Sigmoid colon (tissue), 7 donors: ENCODE data around the gene B3GNT5. TPM values are rescaled to one million over a fixed set of nuclear protein-coding genes. Genes with fewer than 3 reads are reported as not detected.
A peak's percentile ranks its signal among the peaks of the same experiment; 100 is the strongest.

Experiments
- DNase-seq: peaks from one replicate; pipeline ENCODE4 v3.0.0-alpha.2; 2019
- H3K27ac ChIP-seq, 4 donors: fragments of 200-600 bp; sonication (generic); one replicate each; pipeline ENCODE4 v1.5.1; 2016 to 2019; ENCODE audit warnings: mild to moderate bottlenecking in 1 of 4
- H3K27me3 ChIP-seq, 3 donors: fragments of 200-600 bp; sonication (generic); one replicate each; pipeline ENCODE4 v1.5.1; 2019; ENCODE audit warnings: mild to moderate bottlenecking in 1 of 3
- H3K36me3 ChIP-seq, 4 donors: fragments of 200-600 bp; sonication (generic); one replicate each; pipeline ENCODE4 v1.5.1; 2016 to 2019
- H3K4me1 ChIP-seq, 4 donors: fragments of 200-600 bp; sonication (generic); one replicate each; pipeline ENCODE4 v1.5.1; 2017 to 2019
- H3K4me3 ChIP-seq, 4 donors: fragments of 200-600 bp; sonication (generic); one replicate each; pipeline ENCODE4 v1.5.1; 2017 to 2019; ENCODE audit warnings: mild to moderate bottlenecking in 2 of 4, moderate library complexity in 1 of 4
- H3K9me3 ChIP-seq, 4 donors: fragments of 200-600 bp in 3 of 4; sonication (generic) in 3 of 4; one replicate each; pipeline versions ENCODE4 v1.5.1 to v1.6.1; 2013 to 2019
- CTCF ChIP-seq, 4 experiments: fragments of 450-650 bp in 3 of 4; fragments of 200-600 bp in 1 of 4; IDR thresholded peaks; one replicate each; pipeline ENCODE4 v1.5.1; 2016 to 2019; ENCODE audit warnings: antibody characterized with exemption in 4 of 4, mild to moderate bottlenecking in 3 of 4, moderate library complexity in 2 of 4
- EP300 ChIP-seq, 4 donors: sonication (generic); formaldehyde crosslinking; IDR thresholded peaks; one replicate each; pipeline ENCODE4 v1.6.1; 2017; ENCODE audit warnings: antibody characterized with exemption in 4 of 4
- POLR2A ChIP-seq, 2 donors: fragments of 450-650 bp; IDR thresholded peaks; one replicate each; pipeline ENCODE4 v1.6.1; 2016; ENCODE audit warnings: antibody characterized with exemption in 2 of 2, mild to moderate bottlenecking in 2 of 2, moderate library complexity in 2 of 2
- POLR2AphosphoS5 ChIP-seq, 4 donors: sonication (generic); formaldehyde crosslinking; IDR thresholded peaks; one replicate each; pipeline ENCODE4 v1.6.1; 2017; ENCODE audit warnings: antibody characterized with exemption in 4 of 4
- WGBS, 2 donors: extraction: QIAGEN DNeasy Blood & Tissue Kit; methylation state at CpG; one replicate each; pipeline ENCODE4 v1.1.7; 2013; 5-methylcytosine and 5-hydroxymethylcytosine counted together
- intact Hi-C: fragments of 100-400 bp; cut with DNase I; formaldehyde crosslinking; loops from one replicate; pipeline ENCODE4 v1.15.1; 2023
- polyA plus RNA-seq, 3 donors: library from polyadenylated mRNA; stranded (reverse); fragments of 200-250 nt; gene quantifications; one replicate each; pipeline ENCODE4 v1.2.3, GENCODE V29; 2013
- total RNA-seq, 4 donors: library from RNA; depleted of rRNA; stranded (reverse); fragments of >200 nt; gene quantifications; one replicate each; pipeline ENCODE4 v1.1.0, GENCODE V29; 2016
- donor health status: healthy with polysubstance abuse.
- donor health status: Bipolar disorder and iron deficiency.
- donor health status: healthy.

Gene B3GNT5
- total and polyA plus RNA-seq, 7 donors, result 2.2 to 29.6 (median 4.2) TPM

- TF ChIP-seq POLR2AphosphoS5 (IDR thresholded peaks at IDR 0.05) (no peak), EP300 (IDR thresholded peaks at IDR 0.05) (no peak), CTCF (IDR thresholded peaks at IDR 0.05) (no peak), POLR2A (IDR thresholded peaks at IDR 0.05) (no peak)
- no peaks in the 10 kb centered on the region for H3K27me3 ChIP-seq
Measured at GRCh38 chr3:183260167-183260904, 7.3 kb downstream of the B3GNT5 start.

GRCh38 chr3:183261151-183261724, 8.2 kb downstream of the B3GNT5 start:
- Histone ChIP-seq H3K4me3 (no peak overlapping the region), H3K27ac (no peak overlapping the region), H3K36me3 (no peaks in the 10 kb centered on the region), H3K4me1 (peaks cover 0 to 10% (median 2%) of the 10 kb centered on the region in 4 donors), H3K9me3 (no peaks in the 10 kb centered on the region), H3K27me3 (no peaks in the 10 kb centered on the region)
- DNase-seq, result no peak
- TF ChIP-seq POLR2A (IDR thresholded peaks at IDR 0.05), result no peak
- no peak for TF ChIP-seq CTCF (IDR thresholded peaks at IDR 0.05)
- no peak for TF ChIP-seq POLR2AphosphoS5 (IDR thresholded peaks at IDR 0.05)
- TF ChIP-seq EP300 (IDR thresholded peaks at IDR 0.05), result no peak
- 44 to 71% methylated on average over 5 of the region's 5 CpGs for WGBS, 2 donors
- intact Hi-C loops, result no loop called here

More at GRCh38 chr3:183260167-183260904, 7.3 kb downstream of the B3GNT5 start:
- peaks cover 0 to 10% (median 2%) of the 10 kb centered on the region in 4 donors for H3K4me1 ChIP-seq
- H3K9me3 ChIP-seq, result no peaks in the 10 kb centered on the region
- H3K4me3 ChIP-seq, result no peak overlapping the region
- intact Hi-C loops, result no loop called here
- H3K27ac ChIP-seq, result peak overlapping the region in 3 of 4 donors; percentile 11 to 54 (median 38)
- no peak for DNase-seq
- no peaks in the 10 kb centered on the region for H3K36me3 ChIP-seq
- WGBS, 2 donors, result 13 to 33% methylated on average over 7 of the region's 7 CpGs

GRCh38 chr3:183262875-183263378, 9.9 kb downstream of the B3GNT5 start:
- Histone ChIP-seq H3K27me3 (no peaks in the 10 kb centered on the region), H3K36me3 (no peaks in the 10 kb centered on the region), H3K4me3 (no peak overlapping the region), H3K9me3 (no peaks in the 10 kb centered on the region), H3K27ac (no peak overlapping the region), H3K4me1 (peaks cover 0 to 10% (median 2%) of the 10 kb centered on the region in 4 donors)
- intact Hi-C loops, result no loop called here
- WGBS, 2 donors, result 78 to 90% methylated on average over 3 of the region's 3 CpGs
- DNase-seq, result no peak
- TF ChIP-seq EP300 (IDR thresholded peaks at IDR 0.05) (no peak), CTCF (IDR thresholded peaks at IDR 0.05) (no peak), POLR2A (IDR thresholded peaks at IDR 0.05) (no peak), POLR2AphosphoS5 (IDR thresholded peaks at IDR 0.05) (no peak)

- Histone ChIP-seq H3K4me3 (no peak overlapping the region), H3K27me3 (no peaks in the 10 kb centered on the region), H3K36me3 (no peaks in the 10 kb centered on the region), H3K4me1 (peaks cover 0 to 10% (median 2%) of the 10 kb centered on the region in 4 donors), H3K9me3 (no peaks in the 10 kb centered on the region), H3K27ac (peak overlapping the region in 1 of 4 donors; percentile 12)
- TF ChIP-seq CTCF (IDR thresholded peaks at IDR 0.05) (no peak), POLR2AphosphoS5 (IDR thresholded peaks at IDR 0.05) (no peak), POLR2A (IDR thresholded peaks at IDR 0.05) (no peak), EP300 (IDR thresholded peaks at IDR 0.05) (no peak)
- WGBS, 2 donors, result 45 to 67% methylated on average over 5 of the region's 5 CpGs
- DNase-seq, result no peak
- intact Hi-C loops, result no loop called here
Measured at GRCh38 chr3:183264268-183264667, 11.2 kb downstream of the B3GNT5 start.
